GM18511 (cell line): ENCODE results near the gene SPZ1.
"Not testable (repeated sequence)": the region's sequence is repeated elsewhere in the genome, so short reads cannot be mapped to it uniquely, and the experiment has no call there.

Experiments used
- ATAC-seq: cut with Tn5 transposase; IDR thresholded peaks from one replicate; pipeline ENCODE4 v1.9.1; 2021; ENCODE audit warnings: mild to moderate bottlenecking, moderate library complexity; ENCODE audit not compliant: unreplicated experiment

SPZ1 gene

DNA sequence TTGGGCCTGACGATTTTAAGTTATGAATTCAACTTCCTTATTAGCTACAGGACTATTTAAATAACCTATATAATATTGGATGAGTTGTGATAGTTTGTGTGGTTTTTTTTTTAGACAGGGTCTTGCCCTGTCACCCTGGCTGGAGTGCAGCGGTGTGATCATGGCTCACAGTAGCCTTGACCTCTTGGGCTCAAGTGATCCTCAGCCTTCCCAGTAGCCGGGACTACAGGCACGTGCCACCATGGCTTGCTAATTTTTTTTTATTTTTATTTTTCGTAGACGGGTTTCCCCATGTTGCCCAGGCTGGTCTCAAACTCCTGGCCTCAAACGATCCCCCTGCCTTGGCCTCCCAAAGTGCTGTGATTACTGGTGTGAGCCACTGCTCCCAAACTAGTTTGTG, 17.6 kb downstream of the SPZ1 start:
- ATAC-seq, result no peak

DNA sequence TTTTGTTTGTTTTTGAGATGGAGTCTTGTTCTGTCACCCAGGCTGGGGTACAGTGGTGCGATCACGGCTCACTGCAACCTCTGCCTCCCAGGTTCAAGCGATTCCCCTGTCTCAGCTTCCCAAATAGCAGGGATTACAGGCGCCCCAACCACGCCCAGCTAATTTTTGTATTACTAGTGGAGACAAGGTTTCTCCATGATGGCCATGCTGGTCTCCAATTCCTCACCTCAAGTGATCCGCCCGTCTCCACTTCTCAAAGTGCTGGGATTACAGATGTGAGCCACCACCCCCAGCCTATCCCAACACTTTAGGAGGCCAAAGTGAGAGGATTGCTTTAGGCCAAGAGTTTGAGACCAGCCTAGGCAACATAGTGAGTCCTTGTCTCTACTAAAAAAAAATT, 19.3 kb downstream of the SPZ1 start:
- no peak for ATAC-seq

DNA sequence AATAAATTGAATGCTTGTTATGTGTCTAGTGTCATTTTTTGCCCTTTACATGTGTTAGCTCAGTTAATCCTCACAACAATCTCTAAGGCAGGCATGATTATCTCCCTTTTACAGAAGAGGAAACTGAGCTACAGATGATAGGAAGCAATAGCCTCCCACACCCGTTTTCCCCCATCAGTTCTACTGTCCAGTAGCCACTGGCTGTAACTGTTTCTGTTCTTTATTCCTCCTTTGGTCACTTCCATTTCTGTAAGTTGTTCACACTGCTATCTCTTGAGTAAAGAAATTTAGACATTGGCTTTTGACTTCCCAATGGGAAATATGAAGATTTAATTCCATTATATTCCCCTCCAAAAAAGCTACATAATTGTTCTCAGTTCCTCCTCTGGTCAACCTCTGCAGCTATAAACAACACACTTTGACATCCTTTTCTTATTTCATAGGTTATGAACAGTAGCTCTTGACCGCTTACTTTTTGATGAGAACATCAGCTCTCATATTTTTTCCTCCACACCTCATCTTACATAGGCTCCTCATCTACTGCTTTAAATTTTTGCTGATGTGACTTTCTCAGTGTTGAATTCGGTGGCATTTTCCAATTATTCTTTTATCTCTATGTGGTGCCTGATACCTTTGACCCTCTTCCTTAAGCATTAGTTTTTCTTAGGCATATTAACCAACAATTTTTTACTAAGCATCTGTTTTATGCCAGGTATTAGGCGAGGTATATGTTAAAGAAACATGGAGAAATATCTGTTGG, 21.4 kb downstream of the SPZ1 start:
- ATAC-seq, result no peak

GRCh38 chr5:80343067-80343466, 23.3 kb downstream of the SPZ1 start:
- ATAC-seq, result no peak

GRCh38 chr5:80346055-80346454, 26.3 kb downstream of the SPZ1 start:
- ATAC-seq, result no peak

- no peak for ATAC-seq
Observed at GRCh38 chr5:80348171-80348570, 28.4 kb downstream of the SPZ1 start.

- not testable (repeated sequence) for ATAC-seq
Observed at GRCh38 chr5:80351019-80351418, 31.2 kb downstream of the SPZ1 start.

- no peak for ATAC-seq
Observed at GRCh38 chr5:80355686-80356085, 35.9 kb downstream of the SPZ1 start.

- ATAC-seq, result no peak
Observed at GRCh38 chr5:80357671-80358070, 37.9 kb downstream of the SPZ1 start.

DNA sequence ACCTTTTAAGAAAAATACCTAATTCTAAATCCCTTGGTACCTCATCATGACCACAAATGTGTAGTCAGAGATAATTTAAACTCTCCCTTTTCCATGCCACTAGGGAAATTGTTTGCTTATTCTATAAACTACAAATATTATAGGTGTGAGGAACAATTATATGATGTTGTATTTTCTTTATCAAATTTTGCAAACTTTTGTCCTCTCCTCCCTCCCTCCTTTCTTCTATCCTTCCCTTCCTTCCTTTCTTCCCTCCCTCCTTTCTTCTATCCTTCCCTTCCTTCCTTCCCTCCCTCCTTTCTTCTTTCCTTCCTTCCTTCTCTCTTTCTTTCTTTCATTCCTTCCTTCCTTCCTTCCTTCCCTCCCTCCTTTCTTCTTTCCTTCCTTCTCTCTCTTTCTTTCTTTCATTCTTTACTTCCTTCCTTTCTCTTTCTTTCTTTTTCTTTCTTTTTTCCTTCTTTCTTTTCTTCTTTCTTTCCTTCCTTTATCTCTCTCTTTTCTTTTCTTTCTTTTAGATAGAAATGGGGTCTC, 41.2 kb downstream of the SPZ1 start:
- no peak for ATAC-seq

GRCh38 chr5:80364892-80365291, 45.1 kb downstream of the SPZ1 start:
- no peak for ATAC-seq

DNA sequence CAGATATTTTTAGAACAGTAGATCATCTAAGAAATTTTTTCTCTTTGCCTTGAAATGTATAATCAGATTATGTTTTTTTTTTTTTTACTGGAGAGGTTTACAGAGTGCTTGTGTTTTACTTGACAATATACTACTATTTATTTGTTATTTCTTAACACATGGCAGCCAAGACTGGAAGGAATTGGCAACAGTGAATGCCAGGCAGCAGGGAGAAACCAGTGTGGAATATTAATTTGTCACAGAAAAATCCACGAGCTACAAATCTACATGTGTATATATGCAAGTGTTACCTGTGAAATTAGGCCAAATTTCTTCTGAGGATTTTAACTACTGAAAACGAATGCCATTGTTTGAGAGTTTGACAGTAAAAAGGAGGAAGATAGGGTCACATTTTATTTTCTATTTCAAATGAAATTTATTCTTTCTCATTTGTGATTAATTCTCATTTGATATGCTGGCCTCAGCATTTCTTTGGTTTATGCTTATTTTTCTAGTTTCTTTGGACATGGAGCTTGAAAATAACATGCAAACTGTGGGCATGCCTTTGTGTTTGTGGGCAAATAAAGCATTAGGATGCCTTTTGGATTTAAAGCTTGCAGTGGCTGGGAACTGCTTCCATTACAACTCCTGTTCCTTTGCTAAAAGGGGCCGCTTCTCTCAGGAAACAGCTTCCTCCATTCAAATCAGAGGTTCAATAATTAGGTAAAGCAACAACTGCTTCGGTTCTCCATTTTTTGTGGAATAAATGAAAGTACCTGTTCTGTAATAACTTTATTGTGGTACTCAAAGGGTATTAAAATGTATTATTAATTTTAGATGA, 49.1 kb downstream of the SPZ1 start:
- no peak for ATAC-seq

GRCh38 chr5:80369521-80369920, 49.7 kb downstream of the SPZ1 start:
- ATAC-seq, result no peak

DNA sequence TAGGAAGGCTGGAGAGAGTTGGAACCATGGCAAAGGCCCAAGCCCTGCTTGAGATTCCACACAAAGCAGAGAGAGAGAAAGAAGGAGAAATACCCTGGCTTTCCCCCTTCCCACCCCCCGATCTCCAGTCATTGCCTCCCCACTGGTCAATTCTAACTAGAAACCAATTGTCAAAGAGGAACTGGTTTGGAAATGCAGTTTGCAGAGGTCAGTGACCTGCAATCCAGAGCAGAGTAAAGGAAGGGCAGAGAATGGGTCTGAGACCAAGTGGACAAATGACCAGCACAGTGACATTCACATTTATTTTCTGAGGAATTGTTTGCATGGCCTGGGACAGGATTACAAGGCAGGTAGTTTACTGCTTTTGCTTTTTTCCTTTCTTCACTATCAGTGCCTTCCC, 50.6 kb downstream of the SPZ1 start:
- no peak for ATAC-seq
